Tibial nerve (tissue), 3 donors: ENCODE measurements around the gene MAP4K2.

Experiments
- POLR2A ChIP-seq, 2 donors: fragments of 450-650 bp; IDR thresholded peaks; one replicate each; pipeline ENCODE4 v1.6.1; 2017; ENCODE audit warnings: antibody characterized with exemption in 2 of 2, mild to moderate bottlenecking in 2 of 2, moderate library complexity in 2 of 2
- TF ChIP-seq, protein P1 (sequence below), 5 experiments: fragments of 200-600 bp in 3 of 5; fragments of 450-650 bp in 2 of 5; sonication (generic) in 3 of 5; IDR thresholded peaks; one replicate each; pipeline ENCODE4 v1.5.1; 2016 to 2019; ENCODE audit warnings: antibody characterized with exemption in 5 of 5, mild to moderate bottlenecking in 3 of 5, moderate library complexity in 2 of 5

DNA sequence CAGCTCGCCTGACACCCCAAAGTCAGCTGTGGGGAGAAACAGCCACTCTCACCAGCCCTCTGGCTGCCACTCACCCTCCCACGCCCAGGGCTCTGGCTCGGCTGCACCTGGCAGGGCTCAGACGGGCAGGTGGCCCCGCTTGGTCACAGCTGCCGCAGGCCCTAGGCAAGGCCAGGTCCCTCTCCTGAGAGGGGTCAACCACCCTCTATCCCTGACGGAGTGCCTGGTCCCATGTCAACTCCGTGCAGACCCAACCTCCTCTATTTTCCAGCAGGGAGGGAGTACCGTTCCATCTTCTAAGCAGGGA lies 1.9 kb downstream of the MAP4K2 start:
- TF ChIP-seq, protein P1, sequence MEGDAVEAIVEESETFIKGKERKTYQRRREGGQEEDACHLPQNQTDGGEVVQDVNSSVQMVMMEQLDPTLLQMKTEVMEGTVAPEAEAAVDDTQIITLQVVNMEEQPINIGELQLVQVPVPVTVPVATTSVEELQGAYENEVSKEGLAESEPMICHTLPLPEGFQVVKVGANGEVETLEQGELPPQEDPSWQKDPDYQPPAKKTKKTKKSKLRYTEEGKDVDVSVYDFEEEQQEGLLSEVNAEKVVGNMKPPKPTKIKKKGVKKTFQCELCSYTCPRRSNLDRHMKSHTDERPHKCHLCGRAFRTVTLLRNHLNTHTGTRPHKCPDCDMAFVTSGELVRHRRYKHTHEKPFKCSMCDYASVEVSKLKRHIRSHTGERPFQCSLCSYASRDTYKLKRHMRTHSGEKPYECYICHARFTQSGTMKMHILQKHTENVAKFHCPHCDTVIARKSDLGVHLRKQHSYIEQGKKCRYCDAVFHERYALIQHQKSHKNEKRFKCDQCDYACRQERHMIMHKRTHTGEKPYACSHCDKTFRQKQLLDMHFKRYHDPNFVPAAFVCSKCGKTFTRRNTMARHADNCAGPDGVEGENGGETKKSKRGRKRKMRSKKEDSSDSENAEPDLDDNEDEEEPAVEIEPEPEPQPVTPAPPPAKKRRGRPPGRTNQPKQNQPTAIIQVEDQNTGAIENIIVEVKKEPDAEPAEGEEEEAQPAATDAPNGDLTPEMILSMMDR (IDR thresholded peaks at IDR 0.05) = no peak
- TF ChIP-seq POLR2A (IDR thresholded peaks at IDR 0.05) = no peak
